Retina (tissue), 1 donor: ENCODE results near the gene SLC25A17.
"Not testable (repeated sequence)": the region's sequence is repeated elsewhere in the genome, so short reads cannot be mapped to it uniquely, and the experiment has no call there.

Source experiments
- DNase-seq: peaks from one replicate; pipeline ENCODE4 v3.0.0-alpha.2; 2016

Gene SLC25A17, protein sequence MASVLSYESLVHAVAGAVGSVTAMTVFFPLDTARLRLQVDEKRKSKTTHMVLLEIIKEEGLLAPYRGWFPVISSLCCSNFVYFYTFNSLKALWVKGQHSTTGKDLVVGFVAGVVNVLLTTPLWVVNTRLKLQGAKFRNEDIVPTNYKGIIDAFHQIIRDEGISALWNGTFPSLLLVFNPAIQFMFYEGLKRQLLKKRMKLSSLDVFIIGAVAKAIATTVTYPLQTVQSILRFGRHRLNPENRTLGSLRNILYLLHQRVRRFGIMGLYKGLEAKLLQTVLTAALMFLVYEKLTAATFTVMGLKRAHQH

DNA sequence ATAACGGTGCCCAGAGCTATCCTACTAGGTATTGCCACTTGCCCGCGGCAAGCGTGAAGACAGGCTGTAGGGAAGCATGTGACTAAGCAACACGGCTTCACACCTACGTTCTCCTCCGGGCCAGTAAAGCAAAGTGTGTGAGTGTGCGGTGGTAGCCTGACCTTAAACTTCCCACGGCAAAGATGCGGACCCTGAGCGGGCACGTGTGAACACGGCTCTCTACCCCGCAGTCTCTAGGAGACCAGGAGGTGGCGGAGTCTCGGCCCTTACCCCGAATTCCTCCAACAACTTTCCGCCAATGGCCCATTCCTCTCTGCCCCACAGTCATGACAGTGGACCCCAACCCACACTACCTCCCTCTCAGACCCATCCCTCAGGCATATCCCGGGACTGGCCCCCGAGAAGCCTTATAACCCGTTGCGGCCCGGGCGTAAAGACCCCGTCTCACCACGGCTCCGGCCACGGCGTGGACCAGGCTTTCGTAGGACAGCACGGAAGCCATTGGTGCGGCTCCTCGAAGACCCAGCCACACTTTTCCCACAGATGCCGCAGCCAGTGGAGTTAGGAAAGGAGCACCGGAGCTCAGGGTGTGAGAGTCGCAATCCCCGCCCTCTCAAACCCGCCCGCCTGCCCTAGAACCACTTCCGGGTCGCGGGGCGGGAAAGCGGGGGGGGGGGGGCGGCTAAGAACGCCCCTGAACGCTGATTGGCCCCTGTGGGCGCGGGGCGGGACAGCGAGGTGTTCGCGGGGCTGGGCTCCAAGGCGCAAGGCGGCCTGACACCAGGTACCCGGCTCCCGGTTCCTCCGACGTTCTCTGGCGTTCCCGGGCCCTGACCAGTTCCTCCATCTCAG, at the start of gene SLC25A17:
SLC25A17 (minus strand) TSS at position 600 of the 852 bp plus-strand sequence; CDS start at position 502, 98 bp downstream.
- peak; percentile 84 for DNase-seq

DNA sequence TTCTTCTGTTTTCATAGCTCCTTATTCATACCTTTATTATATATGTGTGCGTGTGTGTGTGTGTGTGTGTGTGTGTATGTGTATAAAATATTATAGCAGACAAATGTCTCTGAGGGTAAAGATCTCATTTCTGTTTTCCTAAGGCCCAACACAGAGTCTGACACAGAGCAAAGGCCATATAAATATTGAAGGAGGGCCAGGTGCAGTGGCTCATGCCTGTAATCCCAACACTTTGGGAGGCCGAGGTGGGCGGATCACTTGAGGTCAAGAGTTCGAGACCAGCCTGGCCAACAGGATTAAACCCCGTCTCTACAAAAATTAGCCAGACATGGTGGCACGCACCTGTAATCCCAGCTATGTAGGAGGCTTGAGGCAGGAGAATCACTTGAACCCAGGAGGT, 49.2 kb upstream of the SLC25A17 start:
- DNase-seq, result not testable (repeated sequence)

DNA sequence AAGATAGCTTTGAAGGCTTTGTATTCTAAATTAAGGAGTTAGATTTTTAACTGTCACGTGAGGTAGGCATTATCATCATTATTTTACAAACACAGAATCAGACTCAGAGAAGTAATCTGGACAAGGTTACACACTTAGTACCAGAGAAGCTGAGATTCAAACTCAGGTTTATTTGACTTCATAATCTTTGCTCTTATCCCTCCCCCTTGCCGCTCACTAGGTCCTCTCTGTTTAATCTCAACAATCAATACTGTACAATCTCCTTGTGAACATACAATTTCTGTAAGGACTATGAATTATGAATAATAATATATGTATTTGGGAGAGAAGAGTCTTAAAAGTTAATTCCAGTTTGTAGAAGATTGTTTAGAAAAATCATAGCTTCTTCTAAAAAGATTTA, 48.0 kb upstream of the SLC25A17 start:
- no peak for DNase-seq

DNA sequence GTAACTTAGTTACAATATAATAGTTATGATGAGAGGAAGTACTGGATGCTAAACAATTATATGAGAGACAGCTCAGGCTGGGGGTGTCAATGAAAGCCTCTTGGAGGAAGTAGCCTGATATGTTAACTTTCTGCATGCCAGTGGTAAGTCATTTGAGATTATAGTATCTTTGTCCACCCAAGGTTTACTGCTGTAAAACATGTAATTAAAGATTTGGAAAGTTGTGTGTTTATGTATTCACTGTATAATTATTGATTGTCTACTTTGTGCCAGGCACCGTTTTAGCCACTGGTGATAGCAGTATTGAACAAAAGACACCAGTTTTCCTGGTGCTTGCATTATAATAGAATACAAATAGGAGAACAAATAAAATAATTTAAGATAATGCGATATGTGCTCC, 43.4 kb upstream of the SLC25A17 start:
- DNase-seq, result no peak

DNA sequence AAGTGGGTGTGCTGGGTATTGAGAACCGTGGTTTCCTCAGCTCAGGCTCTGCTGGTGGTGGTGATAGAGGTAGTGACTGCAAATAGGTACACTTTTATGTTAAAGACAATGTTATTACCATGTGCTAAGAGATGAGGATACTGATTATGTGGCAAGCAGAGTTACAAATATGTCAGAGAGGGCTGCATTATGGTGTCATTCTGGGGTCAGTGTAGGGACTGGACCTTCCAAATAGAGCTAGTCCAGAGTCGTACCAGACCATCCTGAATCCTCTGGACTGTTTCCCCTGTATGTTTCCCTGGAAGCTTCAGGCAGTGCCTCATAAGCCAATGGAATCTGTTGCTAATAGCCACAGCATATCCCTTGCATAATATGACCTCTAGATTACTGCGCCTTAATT, 42.9 kb upstream of the SLC25A17 start, which contains the start of gene DNAJB7:
DNAJB7 (minus strand) TSS at position 101 of the 400 bp plus-strand sequence. CDS start 119 bp downstream, outside the sequence.
- DNase-seq, result no peak

DNA sequence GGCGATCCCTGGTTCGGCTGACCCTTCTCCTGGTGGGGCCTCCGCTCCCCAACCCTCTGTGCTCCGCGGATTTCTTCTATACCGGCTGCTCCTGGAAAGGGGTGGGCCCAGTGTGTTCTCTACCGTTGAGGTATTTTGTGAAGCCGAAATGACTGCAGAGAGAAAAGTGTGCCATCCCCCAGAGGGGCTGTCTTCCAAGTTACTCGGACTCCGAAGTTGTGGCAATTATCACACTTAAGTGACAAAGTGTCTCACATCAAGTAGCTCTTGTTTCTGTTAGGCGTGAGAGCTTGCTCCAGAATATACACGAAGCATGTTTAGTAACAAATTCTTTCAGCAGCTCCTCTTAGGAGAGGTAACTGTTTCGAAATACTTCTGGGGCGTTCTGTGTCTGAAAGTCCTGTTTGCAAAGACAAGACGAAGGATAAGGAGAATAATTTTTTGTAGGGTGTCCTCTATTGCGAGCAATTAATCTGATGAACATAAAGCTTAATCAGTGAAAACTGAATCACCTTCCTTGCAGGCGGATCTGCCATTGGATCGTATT, 38.2 kb upstream of the SLC25A17 start:
- no peak for DNase-seq

DNA sequence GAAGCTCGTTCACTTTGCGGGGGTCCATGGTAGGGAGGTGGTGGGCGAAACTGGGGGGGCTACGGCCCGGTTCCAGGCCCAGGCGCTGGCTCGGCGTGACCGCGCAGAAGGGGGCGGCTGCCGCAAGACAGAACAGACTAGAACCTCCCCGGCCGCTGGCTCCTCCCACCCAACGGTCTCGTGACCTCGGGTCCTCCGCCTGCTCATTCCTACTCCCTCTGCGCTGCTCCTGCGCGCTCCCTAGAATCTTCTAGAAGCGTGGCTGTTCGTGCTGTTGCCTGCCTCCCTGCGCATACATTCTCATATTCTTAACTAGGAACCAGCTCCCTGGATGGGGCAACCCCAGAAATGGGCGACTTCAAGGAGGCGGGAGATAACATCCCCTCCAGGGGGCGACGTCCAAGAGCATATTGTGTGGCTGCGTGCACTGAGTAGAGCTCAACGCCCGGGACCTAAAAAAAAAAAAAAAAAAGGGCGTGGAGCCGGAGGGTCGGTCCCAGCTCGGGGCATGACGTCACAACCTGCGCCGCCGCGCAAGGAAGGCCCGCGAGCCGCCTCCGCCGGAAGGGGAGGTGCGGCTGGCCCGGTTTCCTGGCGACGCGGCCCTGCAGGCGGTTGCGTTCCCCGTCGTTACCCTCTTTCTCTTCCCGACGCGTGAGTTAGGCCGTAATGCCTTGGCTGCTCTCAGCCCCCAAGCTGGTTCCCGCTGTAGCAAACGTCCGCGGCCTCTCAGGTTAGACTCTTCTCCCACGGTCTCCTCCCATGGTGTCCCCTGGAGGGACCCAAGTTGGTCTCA, 37.6 kb upstream of the SLC25A17 start, which contains the start of the genes ST13 and XPNPEP3:
ST13 (minus strand) TSS at position 127 of the 796 bp plus-strand sequence; CDS start at position 28, 99 bp downstream.
XPNPEP3 (plus strand) TSS at position 636 of the 796 bp plus-strand sequence; CDS start at position 670, 34 bp downstream.
- DNase-seq, result peak; percentile 100

DNA sequence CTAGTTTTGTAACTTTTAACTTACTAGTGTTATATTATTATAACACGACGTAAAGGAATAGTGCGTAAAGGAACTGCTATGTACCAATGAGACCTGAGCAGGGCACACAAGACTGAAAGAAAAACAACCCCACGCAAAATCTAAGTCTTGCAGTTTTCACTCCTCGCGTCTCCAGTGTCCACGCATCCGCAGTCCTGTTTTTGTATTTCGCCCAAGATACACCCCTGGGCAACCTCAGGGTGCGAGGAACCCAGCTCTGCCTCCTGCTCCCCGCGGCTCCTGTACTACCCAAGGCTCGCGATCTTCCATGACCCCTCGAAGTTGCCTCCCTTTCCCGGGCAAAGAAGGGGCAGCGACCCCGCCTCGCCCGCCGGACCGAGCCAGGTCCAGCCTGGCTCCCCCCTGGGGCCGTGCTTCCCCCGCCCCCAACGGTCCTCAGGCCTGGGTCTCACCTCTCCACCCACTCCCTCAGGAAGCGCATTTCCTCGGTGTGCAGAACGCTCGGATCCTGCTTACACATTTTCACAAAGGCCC, 36.9 kb upstream of the SLC25A17 start:
- DNase-seq, result peak; percentile 85

DNA sequence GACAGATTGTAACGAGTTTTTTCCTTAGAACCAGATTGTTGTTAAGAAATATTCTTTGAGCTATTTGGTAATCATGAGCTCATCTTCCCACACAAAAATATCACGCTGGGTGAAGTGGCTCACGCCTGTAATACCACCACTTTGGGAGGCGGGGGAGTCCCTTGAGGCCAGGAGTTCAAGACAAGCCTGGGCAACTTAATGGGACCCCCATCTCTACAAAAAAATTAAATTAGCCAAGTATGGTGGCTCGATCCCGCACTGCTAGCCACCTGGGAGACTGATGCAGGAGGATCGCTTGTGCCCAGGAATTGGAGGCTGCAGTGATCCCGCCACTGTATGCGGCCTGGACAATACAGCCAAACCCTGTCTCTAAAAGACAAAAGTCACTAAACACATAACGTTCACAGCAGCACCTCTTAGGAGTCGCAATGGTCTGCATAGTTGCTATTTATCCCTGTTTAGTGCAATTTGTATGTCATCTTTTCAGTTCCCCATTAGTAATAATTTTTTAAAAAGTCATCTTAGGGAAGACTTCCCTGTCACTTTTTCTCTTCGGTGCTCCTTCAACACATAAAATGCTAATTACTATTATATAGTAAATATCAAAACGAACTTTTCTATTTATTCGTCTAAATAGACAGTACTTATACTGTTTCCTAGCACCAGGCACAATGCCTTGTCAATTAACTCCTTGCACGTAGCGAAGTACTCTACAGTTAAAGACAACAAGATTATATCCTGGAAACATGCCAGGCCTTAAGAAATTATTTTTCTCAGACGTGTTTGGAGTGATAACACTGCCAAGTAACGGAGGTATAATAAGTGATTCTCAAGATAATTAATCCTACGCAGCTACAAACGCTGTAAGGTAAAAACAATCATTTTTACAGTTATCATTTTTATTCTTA, 36.2 kb upstream of the SLC25A17 start:
- no peak for DNase-seq

DNA sequence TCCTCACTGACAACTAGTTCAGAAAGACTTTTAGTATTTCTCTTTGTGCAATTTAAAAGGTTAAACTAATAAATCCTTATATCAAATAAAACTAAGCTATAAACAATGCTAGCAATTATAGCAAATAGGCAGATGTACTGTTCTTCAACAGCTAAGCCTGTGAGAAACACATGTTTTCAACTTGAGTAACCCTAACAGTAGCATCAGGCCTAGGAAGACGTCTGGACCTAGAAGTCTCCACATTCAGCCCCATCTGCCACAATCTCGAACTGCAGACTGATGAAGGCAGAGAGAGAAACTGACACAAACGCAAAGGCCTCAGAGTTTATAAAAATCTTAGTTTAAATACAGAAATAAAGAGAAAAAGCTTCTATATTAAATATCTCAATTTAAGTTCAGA, 34.8 kb upstream of the SLC25A17 start:
- no peak for DNase-seq

DNA sequence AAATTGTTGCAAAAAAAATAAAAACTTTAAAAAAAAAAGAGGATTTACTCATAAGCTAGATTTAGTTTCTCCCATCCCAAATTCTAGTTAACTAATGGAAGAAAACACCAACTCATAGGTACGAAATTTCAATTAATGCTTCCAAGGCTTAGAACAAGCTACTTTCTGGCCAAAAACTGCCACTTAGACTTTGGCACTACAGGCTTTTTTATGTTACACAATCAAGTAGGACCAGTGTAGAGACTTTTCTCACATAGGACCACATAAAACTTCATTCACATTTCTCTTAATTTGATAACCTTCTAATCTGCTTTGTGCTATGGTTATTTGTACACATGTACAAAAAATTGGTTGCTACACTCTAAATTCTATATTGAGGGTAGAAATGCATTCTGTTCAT, 34.2 kb upstream of the SLC25A17 start:
- no peak for DNase-seq

DNA sequence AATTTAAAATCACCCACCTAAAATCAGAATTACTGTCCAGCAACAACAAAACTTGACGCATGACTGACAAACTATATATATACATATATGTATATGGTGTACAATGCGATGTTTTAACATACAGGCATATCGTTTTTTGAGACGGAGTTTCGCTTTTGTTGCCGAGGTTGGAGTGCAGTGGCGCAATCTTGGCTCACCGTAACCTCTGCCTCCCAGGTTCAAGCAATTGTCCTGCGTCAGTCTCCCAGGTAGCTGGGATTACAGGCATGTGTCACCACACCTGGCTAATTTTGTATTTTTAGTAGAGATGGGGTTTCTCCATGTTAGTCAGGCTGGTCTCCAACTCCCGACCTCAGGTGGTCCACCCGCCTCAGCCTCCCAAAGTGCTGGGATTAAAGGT, 26.7 kb upstream of the SLC25A17 start:
- not testable (repeated sequence) for DNase-seq

DNA sequence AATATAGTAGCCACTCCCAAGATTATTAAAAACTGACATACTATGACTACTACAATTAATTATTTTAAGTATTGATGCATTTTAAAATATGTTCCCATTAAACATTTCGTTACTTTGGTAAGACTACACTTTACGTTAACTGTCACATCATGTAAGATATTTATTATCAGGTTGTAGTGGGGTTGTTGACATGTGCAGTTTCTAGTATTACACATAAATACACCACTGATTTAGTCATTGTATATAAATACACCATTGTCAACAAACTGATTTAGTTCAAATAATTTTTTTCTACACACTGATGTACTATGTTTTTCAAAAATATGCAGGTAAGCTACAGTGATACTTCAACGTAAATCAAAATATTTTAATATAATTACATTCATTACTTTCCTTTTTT, 25.8 kb upstream of the SLC25A17 start:
- no peak for DNase-seq

DNA sequence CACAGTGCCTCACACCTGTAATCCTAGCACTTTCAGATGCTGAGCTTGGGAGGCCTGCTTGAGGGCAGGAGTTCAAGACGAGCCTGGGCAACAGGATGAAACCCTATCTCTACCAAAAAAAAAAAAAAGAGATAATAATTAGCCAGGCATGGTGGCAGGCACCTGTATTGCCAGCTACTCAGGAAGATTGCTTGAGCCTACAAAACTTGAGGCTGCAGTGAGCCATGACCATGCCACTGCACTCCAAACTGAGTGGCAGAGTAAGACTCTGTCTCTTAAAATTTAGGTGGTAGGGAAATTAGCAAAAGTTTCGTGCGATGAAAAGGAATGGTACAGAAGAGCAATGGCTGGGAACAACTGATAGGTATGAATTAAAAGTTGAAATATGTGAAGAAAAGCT, 19.3 kb upstream of the SLC25A17 start:
- no peak for DNase-seq

DNA sequence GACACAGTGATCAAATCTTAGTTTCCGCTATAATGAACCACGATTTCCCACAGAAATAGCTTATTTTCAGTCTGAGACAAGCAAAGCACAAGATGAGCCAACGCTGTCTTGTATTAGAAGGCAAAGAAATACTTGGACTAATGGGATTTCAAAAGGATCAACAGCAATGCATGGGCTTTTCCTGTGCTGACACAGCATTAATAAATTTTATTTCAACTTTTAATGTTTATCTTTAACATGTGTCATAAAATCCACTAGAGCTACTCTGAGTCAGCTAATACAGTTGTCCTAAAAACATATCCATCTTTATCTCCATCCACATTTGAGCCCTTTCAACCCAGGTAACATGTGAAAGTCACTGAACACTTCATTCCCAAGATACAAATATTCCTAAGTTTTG, 15.5 kb upstream of the SLC25A17 start:
- DNase-seq, result no peak

DNA sequence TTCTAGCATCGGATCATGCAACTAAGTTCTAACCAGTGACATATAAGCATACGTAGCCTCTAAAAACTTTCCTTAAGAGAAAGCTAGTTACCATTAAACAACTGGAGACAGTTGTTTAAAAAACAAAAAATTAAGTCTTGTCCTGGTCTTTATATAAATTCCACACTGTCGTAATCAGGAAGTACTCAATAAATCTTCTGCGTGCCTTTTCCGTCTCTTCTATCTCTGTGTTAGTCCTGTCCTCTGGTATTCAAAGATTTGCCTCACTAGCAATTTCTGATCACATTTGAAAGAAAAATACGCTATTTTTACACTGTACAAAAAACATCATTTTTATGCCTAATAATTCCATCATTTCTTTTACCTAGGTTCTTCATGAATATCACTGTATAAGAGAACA, 10.0 kb upstream of the SLC25A17 start:
- DNase-seq, result no peak

DNA sequence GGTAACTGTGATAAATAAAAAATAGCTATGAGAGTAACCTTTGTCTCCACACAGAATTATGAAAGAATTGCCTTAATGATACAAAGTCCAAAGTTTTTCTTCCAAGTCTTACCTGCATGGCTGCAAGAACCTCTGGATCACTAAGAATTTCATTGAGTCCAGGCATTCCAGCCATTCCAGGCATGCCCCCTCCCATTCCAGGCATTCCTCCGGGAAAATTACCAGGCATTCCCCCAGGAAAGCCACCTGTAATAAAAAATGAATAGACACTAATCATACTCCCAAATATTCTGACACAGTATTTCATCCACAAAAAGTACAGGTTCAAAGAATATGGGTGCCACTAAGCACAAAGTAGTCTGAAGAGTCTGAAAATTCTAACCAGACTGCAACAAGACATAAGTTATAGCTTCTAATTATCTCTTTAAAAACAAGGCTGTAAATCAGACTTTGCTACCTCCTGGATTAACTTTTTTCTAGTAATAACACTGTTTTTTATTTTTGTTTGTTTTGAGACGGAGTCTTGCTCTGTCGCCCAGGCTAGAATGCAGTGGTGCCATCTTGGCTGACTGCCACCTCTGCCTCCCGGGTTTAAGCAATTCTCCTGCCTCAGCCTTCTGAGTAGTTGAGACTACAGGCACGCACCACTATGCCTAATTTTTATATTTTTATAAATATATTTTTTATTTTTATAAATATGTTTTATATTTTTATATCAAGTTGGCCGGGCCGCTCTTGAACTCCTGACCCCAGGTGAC, 8.0 kb upstream of the SLC25A17 start:
- DNase-seq, result no peak

DNA sequence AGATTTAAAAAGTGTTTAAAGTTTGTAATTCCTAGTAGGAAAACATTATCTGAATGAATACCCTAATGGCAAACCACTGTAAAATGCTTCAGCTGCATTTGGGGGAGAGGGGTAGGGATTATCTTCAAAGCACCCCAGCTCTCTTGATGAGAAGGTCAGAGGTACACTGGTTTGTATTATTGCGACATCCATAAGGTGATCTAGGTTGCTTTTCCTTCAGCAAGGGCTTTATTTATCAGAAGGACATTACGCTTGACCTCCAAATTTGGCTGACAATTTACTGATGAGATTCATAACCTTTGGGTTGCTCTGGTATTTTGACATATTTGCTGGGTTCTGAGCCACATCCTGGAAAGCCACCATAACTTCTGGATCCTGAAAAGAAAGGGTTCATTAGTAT, 7.1 kb upstream of the SLC25A17 start:
- DNase-seq, result not testable (repeated sequence)

DNA sequence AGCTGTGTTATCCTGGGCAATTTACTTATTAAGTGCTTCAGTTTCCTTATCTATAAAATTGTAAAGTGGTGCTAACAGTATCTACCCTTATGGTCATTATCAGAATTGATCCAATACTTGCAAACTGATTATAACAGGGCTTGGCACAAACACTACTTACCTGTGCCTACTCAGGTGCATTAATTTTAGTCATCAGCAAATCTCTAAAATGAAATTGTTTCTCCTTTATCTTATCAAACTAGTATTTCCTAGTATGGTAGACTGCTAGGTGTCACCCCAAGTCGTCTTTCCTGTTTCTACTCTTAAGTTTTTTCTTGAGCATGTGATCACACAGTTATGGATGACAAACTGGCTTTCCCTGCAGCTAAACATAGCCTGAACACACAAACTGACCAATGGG, 4.3 kb upstream of the SLC25A17 start:
- DNase-seq, result no peak

DNA sequence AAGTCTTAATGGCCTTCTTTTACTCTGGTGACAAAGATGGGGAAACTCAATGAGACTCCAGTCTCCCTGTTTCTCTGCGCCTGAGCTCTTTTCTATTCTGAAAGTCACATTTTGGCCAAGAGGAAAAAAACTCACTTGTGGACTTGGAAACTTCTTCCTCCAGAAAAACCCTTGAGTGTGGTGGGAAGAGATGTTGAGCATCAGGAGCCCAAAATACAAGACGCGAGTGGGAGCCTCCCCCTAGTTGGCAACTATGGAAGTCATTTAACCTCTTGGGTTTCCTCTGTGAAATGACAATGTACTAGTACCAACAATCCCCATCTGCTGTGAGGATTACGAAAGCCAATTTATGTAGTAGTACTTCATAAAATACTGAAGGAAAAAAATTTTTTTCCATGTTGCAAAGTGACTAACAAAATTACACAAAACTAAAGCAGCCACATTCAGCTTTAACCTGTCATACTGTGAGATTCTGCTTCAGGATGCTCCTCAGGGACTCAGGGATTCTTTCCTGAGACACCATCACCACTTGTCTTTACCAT, 524 bp upstream of the SLC25A17 start:
- no peak for DNase-seq
